Stimulated activated CD8-positive, alpha-beta memory T cell treated with anti-CD3 and anti-CD28 coated beads, Interleukin-2, amount 100 ng/mL, for 1 hour (primary cell): ENCODE results near the gene SBDS.
"Not testable (repeated sequence)": the region's sequence is repeated elsewhere in the genome, so short reads cannot be mapped to it uniquely, and the experiment has no call there.

Source experiments
- DNase-seq, 2 donors: peaks; one replicate each; pipeline ENCODE4 v3.0.0-alpha.2; 2020; ENCODE audit warnings: low read depth in 2 of 2

SBDS gene

DNA sequence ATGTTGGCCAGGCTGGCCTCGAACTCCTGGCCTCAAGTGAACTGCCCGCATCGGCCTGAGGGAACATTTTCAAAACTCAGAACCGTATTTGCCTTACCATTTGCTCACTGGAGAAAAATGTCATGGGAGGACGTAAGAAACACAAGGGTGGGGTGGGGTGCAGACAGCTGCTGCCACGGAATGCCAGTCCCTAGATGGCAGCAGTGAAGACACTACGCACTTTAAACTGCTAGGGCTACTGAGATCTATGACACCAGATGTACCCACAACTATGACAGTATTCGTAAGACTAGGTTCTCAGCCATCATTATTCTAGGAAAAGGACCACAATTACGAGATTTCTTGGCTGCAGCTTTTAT, 716 bp downstream of the SBDS start:
- peak; percentile 15 to 22 for DNase-seq

DNA sequence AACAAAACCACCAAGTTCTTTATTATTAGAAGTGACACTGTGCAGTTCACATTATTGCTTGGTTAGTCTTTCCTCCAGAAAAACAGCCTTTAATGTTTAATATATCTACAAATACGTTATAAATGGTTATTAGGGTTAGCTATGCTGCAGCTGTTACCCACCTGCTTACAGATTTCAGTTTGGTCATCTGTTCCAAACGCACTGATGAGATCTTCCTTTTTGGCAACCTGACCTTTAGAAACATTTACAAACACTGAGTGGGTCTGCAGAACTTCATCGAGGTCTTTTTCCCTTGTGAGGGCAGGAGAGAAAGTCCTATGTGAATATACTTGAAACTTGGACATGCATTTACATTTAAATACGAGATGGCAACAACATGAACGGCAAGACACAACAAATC, 1.3 kb downstream of the SBDS start:
- DNase-seq: not testable (repeated sequence)

DNA sequence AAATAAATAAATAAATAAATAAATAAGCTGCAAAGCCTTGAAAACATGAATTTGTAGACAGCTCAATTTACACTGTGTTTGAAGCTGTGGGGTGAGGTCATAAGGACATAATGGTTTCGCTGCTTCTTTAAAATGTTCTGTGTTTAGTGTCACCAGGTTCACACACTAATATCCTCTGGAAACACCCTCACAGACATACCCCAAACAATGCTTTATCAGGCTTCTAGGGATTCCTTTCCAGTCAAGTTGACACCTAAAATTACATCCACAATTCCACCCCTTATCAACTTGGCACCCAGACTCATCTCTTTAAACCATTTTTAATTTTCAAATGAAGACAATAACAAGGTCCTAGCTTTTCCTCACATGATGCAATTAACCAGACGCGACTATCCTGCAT, 5.8 kb downstream of the SBDS start:
- DNase-seq: not testable (repeated sequence)

DNA sequence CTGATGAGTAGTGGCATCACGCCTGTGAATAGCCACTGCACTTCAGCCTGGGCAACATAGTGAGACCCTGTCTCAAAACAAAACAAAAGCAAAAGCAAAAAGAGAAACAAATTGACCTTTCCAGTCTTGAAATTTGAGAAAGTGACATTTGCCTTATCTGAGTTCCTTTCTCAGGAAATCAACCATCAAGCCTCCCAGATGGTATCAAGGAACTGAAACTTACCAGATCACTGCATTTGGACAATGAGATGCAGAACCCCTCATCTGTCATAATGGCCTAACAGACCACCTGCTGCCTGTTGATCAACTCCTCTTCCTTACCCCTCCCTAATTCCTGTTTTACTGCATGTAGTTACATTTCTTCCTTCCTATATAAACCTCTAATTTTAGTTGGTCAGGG, 15.1 kb downstream of the SBDS start:
- DNase-seq: not testable (repeated sequence)

DNA sequence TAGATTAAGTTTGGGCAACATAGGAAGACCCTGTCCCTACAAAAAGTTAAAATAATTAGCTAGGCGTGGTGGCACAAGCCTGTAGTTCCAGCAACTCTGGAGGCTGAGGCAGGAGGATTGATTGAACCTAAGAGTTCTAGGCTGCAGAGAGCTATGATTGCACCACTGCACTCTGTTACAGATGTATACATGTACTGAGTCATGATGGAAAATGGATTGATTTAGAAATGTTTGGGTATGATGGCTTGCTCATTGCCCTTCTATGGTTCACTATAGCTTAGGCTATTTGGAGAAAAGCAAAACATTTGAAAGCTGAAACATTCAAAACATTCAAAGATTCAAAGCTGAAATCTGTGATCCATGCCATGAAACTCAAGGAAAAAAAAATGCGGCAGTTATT, 16.4 kb downstream of the SBDS start:
- DNase-seq: not testable (repeated sequence)

DNA sequence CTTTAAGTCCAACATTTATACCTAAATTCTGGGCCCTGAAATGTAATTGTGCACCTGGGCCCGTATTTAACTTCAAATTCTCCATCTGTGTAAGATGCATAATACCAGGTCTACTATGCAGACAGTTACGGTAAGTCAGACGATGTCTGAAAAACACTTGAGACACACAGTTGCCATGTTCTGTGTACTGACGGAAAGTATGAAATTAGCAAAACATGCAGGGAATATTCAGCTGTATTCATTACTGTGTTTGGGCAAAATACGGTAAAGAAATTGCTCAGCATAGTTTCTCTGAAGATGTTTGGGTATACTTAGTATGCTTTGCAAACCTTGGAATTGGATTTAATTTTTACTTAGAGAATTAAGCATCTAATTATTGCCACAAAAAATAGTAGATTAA, 17.1 kb downstream of the SBDS start:
- DNase-seq: not testable (repeated sequence)

DNA sequence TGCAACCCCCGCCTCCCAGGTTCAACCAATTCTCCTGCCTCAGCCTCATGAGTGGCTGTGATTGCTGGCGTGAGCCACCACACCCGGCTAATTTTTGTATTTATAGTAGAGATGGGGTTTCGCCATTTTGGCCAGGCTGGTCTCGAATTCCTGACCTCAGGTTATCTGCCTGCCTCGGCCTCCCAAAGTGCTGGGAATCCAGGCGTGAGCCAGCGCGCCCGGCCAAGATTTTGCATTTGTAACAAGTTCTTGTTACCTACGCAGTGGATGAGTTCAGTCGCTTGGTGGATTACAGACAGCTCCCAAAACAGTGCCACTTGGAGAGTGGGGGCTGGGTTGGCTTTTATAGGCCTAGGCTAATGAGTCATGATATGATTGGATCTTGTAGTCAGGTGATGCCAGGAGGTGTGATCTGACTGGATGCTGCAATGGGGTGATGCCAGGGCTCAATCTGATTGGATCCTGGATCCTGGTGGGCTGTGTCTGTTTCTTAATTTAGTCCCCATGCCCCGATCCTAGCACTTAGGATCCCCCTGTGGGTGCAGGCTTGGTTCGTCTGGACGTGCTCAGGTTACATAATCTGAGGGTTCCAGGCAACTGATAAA, 20.3 kb downstream of the SBDS start:
- no peak for DNase-seq

DNA sequence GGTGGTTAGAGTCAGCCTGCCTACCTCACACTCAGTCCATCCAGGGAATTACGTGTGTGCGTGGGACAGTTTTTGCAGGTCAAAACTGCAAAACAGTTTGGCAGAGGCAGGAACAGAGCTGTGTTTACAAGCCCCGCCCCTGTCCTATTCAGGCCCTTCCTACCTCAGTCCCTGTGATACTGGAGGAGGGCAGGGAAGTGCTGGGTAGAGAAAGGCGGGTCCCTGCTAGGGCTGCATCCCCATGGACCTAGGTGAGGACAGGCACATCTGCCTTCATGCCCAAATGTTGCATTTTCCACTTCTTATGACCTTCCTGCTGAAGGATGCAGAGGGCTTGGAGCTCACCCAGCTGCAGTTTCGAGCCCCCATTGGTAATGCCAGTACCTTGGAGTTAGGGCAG, 25.1 kb downstream of the SBDS start:
- DNase-seq: no peak

DNA sequence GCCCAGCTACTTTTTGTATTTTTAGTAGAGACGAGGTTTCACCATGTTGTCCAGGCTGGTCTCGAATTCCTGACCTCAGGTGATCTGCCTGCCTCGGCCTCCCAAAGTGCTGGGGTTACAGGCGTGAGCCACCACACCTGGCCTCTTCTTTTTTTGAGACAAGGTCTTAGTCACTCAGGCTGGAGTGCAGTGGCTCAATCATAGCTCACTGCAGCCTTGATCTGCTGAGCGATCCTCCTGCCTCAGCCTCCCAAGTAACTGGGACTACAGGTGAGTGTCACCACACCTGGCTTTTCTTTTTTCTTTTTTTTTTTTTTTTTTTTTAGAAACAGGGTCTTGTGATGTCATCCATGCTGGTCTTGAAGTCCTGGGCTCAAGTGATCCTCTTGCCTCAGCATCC, 26.4 kb downstream of the SBDS start:
- not testable (repeated sequence) for DNase-seq

DNA sequence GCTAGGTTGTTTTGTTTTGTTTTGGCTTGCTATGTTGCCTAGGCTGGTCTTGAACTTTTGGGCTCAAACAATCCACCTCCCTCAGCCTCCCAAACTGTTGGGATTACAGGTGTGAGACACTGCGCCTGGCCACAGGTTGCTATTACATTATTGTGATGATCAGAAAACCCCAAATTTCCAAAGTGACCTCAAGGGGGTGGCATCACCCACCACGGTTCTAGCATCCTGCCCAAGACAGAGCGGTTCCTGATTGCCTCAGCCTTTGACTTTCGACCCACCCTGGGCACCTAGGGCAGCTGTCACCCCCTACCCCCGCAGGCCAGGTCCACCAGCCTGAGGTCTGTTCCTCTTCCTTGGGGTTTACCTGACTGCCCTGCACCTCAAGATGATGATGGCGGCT, 28.4 kb downstream of the SBDS start:
- no peak for DNase-seq

DNA sequence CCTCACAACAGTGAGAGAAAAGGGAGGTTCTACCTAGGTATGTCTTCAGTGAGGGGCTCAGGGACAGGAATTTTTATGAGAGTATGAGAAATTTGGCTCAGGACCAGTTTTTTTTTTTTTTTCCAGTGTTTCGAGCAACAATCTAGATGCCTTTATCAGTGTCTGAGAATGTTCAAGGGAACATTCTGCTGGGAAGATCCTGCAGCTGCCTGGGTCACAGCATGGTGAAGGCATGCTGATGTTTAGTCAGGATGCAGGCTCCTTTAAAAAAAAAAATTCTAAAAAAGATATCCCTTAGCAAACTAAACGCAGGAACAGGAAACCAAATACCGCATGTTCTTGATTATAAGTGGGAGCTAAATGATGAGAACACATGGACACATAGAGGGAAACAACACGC, 31.0 kb downstream of the SBDS start:
- DNase-seq: no peak

DNA sequence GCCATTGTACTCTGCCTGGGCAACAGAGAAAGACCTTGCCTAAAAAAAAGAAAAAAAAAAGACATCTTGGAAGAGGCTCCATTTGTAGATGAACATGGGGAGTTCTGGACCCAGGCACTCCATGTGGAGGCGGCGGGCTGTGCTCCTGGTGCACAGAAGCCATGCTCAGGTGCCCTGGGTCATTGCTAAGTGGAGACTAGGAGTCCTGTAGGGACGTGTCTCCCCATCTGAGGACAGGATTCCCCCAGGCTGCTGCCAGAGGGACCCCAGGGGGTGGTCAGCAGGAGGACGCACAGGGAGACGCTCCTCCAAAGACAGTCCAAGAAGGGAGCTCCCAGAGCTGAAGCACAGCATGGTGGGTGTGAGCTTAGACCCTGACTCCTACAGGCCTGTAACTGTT, 34.3 kb downstream of the SBDS start:
- no peak for DNase-seq

DNA sequence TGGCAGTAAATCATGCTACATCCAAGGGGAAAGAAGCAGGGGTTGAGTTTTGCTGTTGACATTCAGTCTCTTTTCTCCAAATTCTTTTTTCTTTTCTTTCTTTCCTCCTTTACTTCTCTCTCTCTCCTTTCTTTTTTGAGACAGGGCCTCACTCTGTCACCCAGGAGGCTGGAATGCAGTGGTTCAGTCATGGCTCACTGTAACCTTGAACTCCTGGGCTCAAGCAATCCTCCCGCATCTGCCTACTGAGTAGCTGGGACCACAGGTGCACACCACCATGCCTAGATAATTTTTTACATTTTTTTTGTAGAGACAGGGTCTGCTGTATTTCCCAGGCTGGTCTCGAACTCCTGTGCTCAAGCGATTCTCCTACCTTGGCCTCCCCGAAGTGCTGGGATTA, 35.2 kb downstream of the SBDS start:
- no peak for DNase-seq

DNA sequence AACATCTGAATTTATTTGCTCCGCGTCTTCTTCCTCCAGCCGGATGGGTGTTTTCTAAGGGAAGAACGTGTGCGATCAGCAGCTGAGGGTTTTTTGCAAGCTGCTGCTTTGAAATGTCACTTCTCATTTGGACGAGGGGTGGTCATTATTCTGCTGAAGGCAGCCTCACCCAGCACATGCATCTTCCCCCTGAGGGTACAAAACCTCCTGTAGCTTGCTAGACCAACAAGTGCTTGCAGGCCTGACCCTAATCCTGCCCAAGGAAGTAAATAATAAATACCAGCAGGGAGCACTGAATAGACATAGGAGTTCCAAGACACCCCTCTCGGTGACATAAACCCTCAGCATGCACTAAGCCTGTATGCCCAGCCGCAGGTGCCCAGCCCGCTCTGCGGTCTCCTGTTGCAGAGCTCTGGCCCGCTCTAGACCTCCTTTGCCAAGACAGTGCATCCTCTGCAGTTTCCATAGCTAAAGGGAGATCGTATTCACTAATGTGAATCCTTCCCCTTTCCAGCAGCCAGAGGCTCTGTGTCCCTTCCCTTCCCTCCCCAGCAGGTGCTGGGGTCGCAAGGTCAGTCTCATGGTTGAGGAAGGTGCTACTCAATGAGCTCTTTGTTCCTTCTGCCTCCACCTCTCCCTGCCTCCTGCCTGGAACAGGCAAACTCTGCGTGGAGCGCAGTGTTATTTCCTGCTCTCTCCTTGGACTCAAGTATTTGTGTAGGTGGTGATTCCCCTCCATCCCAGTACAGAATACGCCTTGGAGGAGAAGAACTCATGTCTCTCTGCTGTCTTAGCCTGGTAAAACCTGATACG, 36.6 kb downstream of the SBDS start:
- DNase-seq: no peak

DNA sequence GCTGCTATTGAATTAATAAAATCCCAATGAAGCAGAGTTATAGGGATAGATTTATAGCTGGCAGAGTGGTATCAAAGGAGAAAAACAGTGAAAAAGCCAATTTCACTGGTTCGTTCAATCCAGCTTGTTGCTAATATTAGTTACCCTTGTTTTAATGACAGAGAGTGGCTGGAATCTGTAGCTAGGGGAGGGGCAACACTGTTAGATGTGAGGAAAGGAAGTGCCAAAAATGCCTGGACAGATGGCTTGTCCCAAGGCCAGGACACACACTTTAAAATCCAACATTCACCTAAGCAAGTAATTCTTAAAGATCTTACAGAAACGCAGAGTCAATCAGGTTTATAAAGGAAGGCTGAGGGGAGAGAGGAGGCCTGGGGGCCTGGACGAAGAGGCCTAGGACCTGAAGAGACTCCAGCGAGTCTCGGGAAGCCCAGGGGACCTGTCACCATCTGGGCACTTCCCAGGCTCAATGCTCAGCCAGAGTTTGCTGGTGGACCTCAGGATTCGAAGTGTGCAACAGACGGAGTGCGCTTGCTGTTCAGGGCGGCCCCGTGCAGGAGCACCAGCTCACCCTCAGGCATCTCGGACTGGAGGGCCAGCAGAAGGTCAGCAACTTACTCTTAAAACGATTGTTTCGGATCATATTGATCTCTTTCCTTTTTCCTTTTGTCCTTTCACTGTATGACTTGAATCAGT, 37.6 kb downstream of the SBDS start:
- DNase-seq: no peak

DNA sequence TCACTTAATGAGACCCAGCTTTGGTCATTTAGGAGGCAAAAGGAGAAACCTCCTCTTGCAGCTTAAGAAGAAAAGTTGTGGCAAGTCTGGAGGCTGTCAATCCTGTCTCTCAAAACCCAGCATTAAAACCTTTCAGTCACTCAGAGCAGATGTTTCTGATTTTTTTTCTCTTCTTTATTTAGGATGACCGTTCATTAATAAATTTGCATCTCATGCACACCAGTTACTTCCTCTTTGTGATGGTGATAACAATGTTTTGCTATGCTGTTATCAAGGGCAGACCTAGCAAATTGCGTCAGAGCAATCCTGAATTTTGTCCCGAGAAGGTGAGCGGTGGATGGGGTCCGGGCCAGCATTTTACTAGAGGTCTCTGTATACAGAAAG, 42.4 kb downstream of the SBDS start:
- no peak for DNase-seq

DNA sequence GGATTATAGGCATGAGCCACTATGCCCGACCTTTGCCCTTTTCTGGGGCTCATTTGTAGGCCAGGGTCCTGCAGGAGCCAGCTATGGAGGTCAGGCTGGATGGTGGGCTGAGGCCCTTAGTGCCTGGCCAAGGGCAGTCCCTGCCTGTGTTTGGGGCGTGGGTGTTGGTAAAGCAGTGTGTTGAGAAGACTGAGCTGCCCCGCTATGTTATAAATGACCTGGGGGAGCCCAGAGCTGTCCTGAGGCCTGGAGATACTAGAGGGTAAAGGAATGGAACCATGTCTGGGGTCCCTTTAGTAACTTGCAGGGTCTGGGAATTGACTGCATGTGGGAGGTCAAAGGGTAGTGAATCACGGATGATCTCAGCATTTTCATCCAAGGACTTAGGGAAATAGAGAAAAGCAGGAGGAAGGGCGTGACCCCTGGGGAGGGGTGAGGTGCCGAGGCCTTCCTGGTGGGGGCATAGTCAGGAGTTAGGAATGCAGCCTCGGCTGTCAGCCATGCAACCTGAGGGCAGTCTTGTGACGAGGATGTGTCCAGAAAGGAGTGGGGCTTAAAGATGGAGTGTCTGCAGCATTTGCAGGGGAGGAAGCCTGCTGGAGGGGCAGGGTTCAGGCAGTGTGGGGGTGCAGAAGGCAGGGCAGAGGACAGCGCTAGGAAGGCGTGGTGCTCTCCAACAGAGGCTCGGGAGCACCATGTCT, 42.9 kb downstream of the SBDS start:
- DNase-seq: no peak

DNA sequence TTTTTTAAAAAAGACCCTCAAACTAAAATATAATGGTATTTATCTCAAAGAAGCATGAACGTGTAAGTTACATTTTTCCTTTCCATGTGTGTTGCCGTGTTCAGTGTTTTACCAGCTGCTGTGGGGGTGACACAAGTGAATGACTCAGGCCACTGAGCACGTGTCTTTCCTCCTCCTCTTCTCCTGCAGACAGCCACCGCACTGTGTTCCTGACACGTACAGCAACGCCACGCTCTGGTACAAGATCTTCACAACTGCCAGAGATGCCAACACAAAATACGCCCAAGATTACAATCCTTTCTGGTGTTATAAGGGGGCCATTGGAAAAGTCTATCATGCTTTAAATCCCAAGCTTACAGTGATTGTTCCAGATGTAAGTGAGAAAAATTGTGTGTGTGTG, 44.6 kb downstream of the SBDS start:
- no peak for DNase-seq

DNA sequence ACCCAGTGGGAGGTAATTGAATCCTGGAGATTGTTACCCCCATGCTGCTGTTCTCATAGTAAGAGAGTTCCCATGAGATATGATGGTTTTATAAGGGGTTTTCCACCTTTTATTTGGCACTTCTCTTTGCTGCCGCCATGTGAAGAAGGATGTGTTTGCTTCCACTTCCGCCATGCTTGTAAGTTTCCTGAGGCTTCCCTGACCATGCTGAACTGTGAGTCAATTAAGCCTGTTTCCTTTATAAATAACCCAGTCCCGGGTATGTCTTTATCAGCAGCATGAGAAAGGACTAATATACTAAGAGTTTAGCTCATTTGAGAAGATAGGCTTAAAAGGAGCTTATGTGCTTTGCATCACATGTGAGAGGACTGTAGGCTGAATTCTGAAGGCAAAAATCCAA, 45.1 kb downstream of the SBDS start:
- DNase-seq: no peak

DNA sequence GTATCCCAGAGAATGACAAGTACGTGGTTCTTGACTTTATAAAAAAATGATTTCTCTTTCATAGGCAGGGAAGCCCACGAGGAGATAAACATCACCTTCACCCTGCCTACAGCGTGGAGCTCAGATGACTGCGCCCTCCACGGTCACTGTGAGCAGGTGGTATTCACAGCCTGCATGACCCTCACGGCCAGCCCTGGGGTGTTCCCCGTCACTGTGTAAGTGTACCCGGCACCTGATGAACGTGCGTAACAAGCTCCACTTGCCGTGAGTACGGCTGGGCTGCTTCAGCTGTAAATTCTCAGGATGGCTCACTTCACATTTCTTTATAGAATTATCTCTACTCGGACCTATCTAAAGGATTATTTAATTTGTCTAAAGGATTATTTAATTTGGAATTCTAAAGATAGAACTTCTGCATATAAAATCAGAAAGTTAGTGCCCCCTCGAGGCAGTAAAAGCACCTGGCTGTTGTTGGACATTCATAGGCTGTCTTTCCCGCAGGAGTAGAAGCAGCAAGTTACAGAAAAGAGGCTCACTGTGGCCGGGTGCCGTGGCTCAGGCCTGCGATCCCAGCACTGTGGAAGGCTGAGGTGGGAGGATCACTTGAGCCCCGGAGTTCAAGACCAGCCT, 46.8 kb downstream of the SBDS start:
- DNase-seq: no peak

DNA sequence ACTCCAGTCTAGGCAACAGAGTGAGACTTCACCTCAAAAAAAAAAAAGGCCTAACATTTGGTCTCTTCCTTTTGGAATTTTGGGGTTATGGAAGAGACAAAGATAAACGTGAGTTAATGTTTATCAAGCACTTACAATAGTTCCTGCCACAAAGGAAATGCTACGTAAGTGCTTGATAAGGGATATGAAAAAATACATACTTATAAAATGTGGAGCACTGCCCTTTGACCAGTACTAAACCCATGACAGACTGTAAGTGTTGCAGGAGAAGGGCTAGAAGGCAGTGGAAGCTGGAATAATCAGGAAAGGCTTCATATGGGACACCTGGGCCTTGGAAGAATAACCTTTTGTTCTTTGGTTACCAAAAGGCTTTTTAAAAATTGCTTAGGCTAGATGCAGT, 48.8 kb downstream of the SBDS start:
- no peak for DNase-seq

DNA sequence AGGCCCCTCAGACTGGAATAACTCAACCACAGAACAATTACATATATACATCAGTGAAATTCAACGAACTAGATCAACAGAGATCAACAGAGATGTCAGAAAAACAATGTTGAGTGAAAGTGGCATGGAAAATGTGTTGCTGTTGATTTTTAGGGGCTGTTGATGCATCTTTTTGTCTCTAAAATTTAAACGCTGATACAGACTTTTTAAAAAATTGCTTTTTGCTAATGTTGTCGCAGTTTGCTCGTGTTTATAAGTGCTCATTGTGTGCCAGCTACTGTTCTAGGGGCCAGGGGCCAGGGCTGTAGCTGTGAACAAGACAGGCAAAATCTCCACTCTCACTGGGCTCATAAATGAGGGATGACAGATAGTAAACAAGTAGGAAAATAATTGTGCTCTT, 56.1 kb downstream of the SBDS start:
- DNase-seq: no peak
